Bronchial epithelial cell (primary cell): ENCODE results near the gene ASAP3. TPM values are rescaled to one million over a fixed set of nuclear protein-coding genes. Genes with fewer than 3 reads are reported as not detected.

Experiments used
- DNase-seq: peaks from one replicate; pipeline ENCODE4 v3.0.0-alpha.2; 2010; ENCODE audit warnings: low read depth
- FAIRE-seq: peaks from 2 replicates; lab custom pipeline; 2011; peaks lifted over from hg19 to GRCh38; lab: Jason Lieb, UNC
- H3K27me3 ChIP-seq: 2 replicates; pipeline ENCODE4 v1.5.1; 2011; ENCODE audit warnings: low read length; ENCODE audit not compliant: control insufficient read depth, insufficient read depth
- H3K36me3 ChIP-seq: 2 replicates; pipeline ENCODE4 v1.5.1; 2011; ENCODE audit warnings: low read length; ENCODE audit not compliant: control insufficient read depth, insufficient read depth
- H3K4me3 ChIP-seq: 2 replicates; pipeline ENCODE4 v1.5.1; 2011; ENCODE audit warnings: mild to moderate bottlenecking, low read depth, low read length, control low read depth
- CTCF ChIP-seq: IDR thresholded peaks from 2 replicates; pipeline ENCODE4 v1.5.1; 2011; ENCODE audit warnings: mild to moderate bottlenecking, moderate library complexity, low read length, control low read depth, inconsistent platforms; ENCODE audit not compliant: insufficient read depth, severe bottlenecking
- total RNA-seq: library from RNA; depleted of rRNA; stranded (reverse); fragments of >200 nt; gene quantifications from 2 replicates; pipeline ENCODE4 v1.2.1, GENCODE V29; 2014

ASAP3 gene
- total RNA-seq, 1 donor from 2014 or later: 1.8 TPM

GRCh38 chr1:23481026-23481597 is 2.9 kb downstream of the ASAP3 start:
- no peak for FAIRE-seq
- no peak for DNase-seq
- no peak overlapping the region for H3K4me3 ChIP-seq

GRCh38 chr1:23480187-23481025 is 3.6 kb downstream of the ASAP3 start:
- DNase-seq (no peak), FAIRE-seq (no peak)
- no peaks in the 10 kb centered on the region for H3K36me3 ChIP-seq
- no peak for TF ChIP-seq CTCF
- H3K4me3 ChIP-seq: no peak overlapping the region
- no peaks in the 10 kb centered on the region for H3K27me3 ChIP-seq

More at GRCh38 chr1:23481026-23481597, 2.9 kb downstream of the ASAP3 start:
- H3K27me3 ChIP-seq: no peaks in the 10 kb centered on the region
- H3K36me3 ChIP-seq: no peaks in the 10 kb centered on the region
- no peak for TF ChIP-seq CTCF

GRCh38 chr1:23479666-23479941 is 4.4 kb downstream of the ASAP3 start:
- no peak for DNase-seq
- TF ChIP-seq CTCF: no peak
- no peaks in the 10 kb centered on the region for H3K27me3 ChIP-seq
- FAIRE-seq: no peak
- no peaks in the 10 kb centered on the region for H3K36me3 ChIP-seq
- no peak overlapping the region for H3K4me3 ChIP-seq

GRCh38 chr1:23478896-23479665 is 4.9 kb downstream of the ASAP3 start:
- H3K27me3 ChIP-seq: no peaks in the 10 kb centered on the region
- H3K36me3 ChIP-seq: no peaks in the 10 kb centered on the region
- FAIRE-seq (no peak), DNase-seq (no peak)
- H3K4me3 ChIP-seq: no peak overlapping the region
- TF ChIP-seq CTCF: no peak

GRCh38 chr1:23477359-23478144 is 6.4 kb downstream of the ASAP3 start:
- TF ChIP-seq CTCF: no peak
- DNase-seq (peak; percentile 63), FAIRE-seq (no peak)
- H3K36me3 ChIP-seq: no peaks in the 10 kb centered on the region
- no peak overlapping the region for H3K4me3 ChIP-seq
- no peaks in the 10 kb centered on the region for H3K27me3 ChIP-seq
